ENCODE measurements around the gene METTL9.

GRCh38 chr16:21565507-21565860 lies 33.9 kb upstream of the METTL9 start:
- TF ChIP-seq EZH2 (IDR thresholded peaks at IDR 0.05): no peak
- no peak for TF ChIP-seq POLR2AphosphoS5 (IDR thresholded peaks at IDR 0.05; ENCODE audit: borderline replicate concordance, low read depth, low read length)
